Activated CD8-positive, alpha-beta memory T cell treated with anti-CD3 and anti-CD28 coated beads for 1 hour (primary cell): ENCODE data around the gene GBA2.

ENCODE experiments used
- DNase-seq, 2 donors: peaks; one replicate each; pipeline ENCODE4 v3.0.0-alpha.2; 2020; ENCODE audit warnings: low read depth in 1 of 2; ENCODE audit errors: extremely low read depth in 1 of 2

The GBA2 gene

GRCh38 chr9:35767458-35767857 lies 18.4 kb upstream of the GBA2 start:
- DNase-seq: no peak

GRCh38 chr9:35766997-35767396 lies 18.0 kb upstream of the GBA2 start:
- DNase-seq: no peak

- DNase-seq: no peak
Observed at GRCh38 chr9:35763803-35764202, 14.8 kb upstream of the GBA2 start.

DNA sequence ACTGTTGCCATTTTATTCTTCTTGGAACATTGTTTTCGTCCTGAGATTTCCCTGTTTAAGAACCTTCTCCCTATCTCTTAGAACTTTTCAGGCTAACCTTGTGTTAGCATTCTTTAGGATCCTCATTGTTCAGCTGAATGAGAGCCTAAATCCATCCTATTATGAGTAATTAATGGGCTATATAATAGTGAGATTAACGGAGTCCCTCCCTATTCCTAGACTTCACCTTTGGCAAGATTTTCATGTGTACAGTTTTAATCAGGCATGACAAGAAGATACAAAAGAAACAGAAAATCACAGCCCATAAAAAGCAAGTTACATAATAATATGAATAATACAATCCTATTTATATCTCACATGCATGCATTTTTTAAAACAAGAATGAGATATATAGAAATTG lies 14.2 kb upstream of the GBA2 start:
- DNase-seq: no peak

GRCh38 chr9:35760651-35761050 lies 11.6 kb upstream of the GBA2 start:
- DNase-seq: no peak

DNA sequence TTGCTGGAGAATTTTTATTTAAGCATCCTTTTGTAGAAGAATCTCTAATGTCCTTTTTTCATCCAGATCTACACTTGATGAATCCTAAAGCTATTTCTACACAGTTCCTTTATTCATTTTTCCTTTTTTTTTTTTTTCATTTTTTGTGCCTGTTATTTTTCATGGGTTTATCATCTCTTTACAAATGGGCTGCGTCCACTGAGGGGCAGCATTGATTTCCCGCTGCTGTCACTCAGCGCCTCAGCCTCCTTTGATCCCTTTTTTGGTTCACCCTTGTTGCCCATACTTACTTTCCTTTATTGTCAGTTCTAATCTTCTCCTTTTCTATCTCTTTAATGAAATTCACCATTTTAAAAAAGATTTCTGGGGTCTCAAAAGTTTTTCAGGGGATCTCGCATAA lies 10.8 kb upstream of the GBA2 start:
- DNase-seq: no peak

DNA sequence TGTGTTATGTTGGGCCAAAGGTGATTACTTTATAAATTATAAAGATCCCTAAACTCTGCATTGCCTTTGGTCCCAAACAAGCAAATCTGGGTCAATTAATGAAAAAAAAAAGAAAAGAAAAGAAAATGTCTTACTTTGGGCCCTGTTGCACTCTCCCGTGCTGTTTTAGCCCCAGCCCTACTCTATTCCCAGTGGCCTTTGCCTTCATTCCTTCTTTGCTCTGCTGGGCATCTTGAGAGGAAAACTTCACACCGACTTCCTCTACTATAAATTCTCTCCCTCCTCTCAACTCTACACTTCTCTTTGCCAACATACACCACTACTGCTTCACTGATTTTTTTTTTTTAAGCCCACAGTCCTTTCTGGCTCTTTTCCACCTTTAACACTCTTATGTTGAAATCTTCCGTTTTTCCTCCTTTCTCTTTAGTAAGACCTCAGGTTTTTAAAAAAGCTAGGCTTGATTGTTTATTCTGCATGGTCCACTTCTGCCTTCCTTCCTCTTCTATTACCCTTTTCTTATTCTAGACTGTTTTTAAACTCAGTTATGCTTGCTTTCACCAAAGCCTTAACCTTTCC lies 9.5 kb upstream of the GBA2 start:
- DNase-seq: no peak

DNA sequence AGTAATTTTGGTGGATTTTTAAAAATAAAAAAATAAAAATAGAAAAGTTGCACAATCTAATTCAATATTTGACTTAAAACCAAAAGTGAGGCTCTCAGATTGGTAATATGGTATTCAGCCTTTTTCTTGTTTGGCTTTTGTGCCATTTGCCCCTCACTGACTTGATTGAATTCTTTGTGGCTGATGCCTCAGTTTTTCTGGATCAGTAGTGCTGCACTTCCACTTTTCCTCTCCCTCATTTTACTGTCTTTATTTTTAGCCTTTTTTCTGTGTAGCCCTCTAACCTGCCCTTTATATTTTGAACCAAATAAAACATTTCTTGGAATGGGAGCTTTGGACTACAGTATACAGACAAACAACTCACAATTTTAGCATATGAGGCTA lies 8.9 kb upstream of the GBA2 start:
- no peak for DNase-seq

DNA sequence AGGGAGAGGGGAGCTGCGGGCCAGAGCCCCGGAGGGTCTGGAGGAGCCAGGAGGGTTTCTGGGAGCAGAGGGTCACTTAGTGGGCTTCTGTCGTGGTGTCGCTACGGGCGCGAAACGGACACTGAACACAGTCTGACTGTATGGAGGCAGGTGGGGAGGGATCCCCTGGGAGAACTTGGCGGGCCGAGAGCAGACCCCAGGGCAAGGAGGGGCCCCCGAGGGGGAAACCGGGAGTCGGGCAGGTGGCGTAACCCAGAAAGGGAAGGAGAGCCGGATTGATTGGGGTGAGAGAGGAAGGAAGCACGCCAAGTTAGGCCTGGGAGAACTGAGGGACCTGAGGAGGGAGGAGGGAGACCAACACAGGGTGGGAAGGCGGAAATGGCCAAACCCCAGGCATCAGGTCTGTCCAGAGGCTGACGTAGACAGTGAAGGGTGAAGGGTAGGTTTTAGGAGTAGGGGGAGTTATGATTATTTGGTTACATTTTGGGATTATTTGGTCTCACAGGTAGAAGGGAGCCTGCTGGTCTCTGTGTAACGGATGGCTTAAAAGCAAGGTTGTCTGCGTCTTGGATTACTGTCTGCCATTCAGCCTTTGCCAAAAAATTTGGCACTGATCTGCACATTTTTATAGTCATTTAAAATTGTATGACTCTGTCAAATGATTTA lies 8.3 kb upstream of the GBA2 start:
- DNase-seq: no peak

GRCh38 chr9:35756275-35757225 lies 7.5 kb upstream of the GBA2 start:
- DNase-seq: peak; percentile 46 to 65

DNA sequence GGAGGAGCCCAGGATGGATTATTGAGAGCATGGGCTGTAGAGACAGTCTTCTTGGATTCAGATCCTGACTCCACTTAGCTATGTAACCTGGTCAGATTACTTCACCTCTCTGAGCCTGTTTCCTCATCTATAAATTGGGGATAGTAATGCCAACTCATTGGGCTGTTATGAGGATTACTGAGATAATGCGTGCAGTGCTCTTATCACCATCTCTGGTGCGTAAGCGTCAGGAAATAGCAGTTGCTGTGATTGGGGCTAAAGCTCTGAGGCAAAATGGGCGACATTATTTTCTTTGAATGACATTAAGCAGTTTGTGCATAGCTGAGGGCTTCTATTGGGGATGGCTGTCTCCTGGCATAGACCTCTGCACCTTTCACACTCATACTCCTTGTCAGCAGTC lies 6.0 kb upstream of the GBA2 start:
- no peak for DNase-seq

GRCh38 chr9:35754264-35754663 lies 5.2 kb upstream of the GBA2 start, which contains the start of gene MSMP:
Gene MSMP, minus strand, starts transcription at chr9:35754276. Its CDS starts 147 bp downstream, at chr9:35754129.
- no peak for DNase-seq

DNA sequence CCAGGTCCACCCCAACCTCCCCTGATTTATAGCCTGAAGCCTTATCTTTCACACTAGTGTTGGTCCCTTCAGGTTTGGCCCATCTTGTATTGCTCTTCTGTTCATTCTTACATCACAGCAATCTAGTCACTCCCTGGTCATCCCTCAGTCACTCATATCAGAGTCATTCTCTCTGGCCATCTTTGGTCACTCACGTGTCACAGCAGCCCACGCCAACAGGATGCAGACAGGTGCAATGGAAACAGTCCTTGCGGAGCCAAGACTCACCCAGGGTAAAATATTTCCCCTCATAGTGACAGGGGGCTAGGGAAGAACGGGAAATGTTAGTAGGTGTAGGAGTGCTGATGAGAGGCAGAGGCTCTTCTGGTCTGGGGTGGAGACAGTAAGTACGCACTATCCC lies 4.4 kb upstream of the GBA2 start:
- DNase-seq: no peak

DNA sequence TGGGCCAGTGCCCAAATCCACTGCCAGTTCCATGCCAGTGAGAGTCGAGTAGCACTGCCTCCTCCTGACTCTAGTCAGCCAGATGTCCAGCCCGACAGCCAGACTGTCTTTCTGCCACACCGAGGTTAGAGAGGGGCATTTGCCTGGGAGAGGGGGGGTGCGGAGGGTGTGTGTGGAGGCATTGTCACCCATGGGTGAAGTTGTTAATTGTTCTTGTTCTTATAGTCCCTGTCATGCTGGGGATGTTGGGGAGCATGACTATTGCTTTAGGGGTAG lies 1.2 kb upstream of the GBA2 start:
- DNase-seq: no peak

GRCh38 chr9:35749515-35750255 lies 657 bp upstream of the GBA2 start:
- peak in 1 of 2 donors; percentile 30 for DNase-seq

DNA sequence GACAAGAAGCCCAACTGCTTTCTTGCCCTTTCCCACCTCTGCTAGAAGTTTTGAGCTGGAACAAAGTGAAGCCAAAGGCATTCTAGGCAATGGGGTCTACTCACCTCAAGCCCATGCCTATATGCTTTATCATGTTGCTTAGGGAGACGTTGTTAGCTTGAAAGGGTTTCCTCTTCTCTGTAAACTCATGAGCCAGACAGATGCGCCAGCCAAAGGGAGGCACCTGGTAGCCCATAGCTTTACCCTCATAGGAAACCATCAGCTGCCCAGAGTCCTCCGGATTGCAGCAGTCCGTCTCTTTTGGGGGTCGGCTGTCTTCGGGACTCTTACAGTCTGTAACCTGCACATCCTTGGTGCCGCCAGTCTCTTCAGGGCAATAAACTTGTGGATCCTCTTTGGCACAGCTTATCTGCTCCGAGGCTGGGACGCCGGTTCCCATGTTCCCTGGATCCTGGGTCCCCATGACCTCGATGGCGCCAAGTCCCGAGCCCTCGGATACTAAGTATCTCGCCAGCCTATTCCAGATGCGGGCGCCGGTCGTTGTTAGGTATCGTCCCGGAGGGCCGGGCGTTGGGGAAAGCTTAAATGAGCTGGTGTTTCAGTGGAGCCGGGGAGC lies 678 bp downstream of the GBA2 start:
- no peak for DNase-seq

GRCh38 chr9:35746583-35746982 lies 2.4 kb downstream of the GBA2 start:
- DNase-seq: no peak

DNA sequence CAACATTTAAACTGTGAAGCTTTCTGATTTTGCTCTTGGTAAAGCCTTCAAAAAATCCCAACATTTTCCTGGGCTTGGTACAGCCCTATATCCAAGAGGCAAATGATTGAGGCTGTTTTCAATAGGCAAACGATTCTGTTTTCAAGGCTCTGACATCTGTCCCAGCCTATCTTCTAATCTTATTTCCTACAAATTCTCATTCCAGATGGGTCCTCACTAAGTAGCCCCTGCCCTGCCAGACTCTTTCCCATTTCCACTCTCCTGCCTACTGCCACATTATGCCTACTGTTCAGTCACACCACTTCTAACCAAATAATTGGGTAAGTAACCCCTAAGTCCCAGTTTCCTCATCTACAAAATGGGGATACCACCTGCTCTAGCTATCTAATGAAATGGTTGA lies 3.5 kb downstream of the GBA2 start:
- DNase-seq: no peak

- DNase-seq: no peak
Observed at GRCh38 chr9:35743880-35744518, 5.0 kb downstream of the GBA2 start.

DNA sequence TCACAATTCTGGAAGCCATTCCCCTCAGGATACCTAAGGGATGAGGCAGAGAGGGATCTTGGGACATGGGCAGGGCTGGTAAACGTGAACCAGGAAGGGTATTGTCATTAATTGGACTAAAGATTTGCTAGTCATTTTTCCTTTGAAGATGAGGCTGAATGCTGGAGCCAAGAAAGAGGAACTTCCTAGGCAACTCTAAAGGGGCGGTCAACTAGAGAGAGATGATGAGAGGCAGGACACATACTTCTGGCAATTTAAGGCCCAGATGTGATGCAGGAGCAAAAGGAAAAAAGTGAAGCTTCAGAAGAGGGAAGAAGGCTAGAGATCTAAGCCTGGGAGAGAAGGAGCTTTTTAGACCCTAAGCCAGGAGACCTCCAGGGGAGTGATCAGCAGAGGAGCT lies 5.6 kb downstream of the GBA2 start:
- no peak for DNase-seq

DNA sequence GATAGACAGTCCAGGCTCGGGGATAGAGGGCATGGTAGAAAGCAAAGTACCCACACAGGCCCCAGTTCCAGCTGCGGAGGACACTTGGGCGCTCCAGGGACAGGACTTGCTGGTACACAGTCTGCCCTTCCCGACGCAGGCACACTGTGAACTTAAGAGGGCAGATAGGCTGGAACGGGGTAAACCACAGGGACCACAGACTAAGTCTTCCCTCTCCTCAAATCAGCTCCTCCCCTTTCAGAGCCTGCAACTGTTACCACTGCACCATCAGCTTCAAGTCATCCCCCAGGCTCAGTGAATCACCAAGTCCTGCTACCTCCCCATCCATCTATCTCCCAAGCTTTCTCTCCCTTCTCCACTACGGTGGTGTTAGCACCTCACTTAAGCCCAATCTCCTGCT lies 7.3 kb downstream of the GBA2 start:
- DNase-seq: no peak
